Small intestine (tissue), 7 donors: ENCODE measurements around the gene MAPK11. TPM values are rescaled to one million over a fixed set of nuclear protein-coding genes. Genes with fewer than 3 reads are reported as not detected.

Experiments used
- DNase-seq, 2 donors: peaks; one replicate each; pipeline versions ENCODE4 v3.0.0 to v3.0.0-alpha.2; 2013
- FAIRE-seq: peaks from 2 replicates; lab custom pipeline; 2012; peaks lifted over from hg19 to GRCh38; lab: Jason Lieb, UNC
- H3K27ac ChIP-seq, 3 donors: one replicate each; pipeline ENCODE4 v1.5.1; 2013; ENCODE audit warnings: low read length in 2 of 3, mild to moderate bottlenecking in 2 of 3, control low read depth in 1 of 3, inconsistent platforms in 1 of 3, low read depth in 1 of 3, moderate library complexity in 1 of 3
- H3K27me3 ChIP-seq, 3 donors: one replicate each; pipeline ENCODE4 v1.6.1; 2013; ENCODE audit warnings: low read length in 3 of 3, inconsistent platforms in 1 of 3; ENCODE audit not compliant: control insufficient read depth in 3 of 3, insufficient read depth in 3 of 3
- H3K36me3 ChIP-seq, 3 donors: one replicate each; pipeline ENCODE4 v1.6.1; 2013; ENCODE audit warnings: low read length in 3 of 3, inconsistent platforms in 1 of 3, low read depth in 1 of 3, mild to moderate bottlenecking in 1 of 3, moderate library complexity in 1 of 3; ENCODE audit not compliant: control insufficient read depth in 3 of 3, insufficient read depth in 2 of 3
- H3K4me1 ChIP-seq, 3 donors: one replicate each; pipeline ENCODE4 v1.6.1; 2013; ENCODE audit warnings: low read length in 2 of 3, inconsistent platforms in 1 of 3, low read depth in 1 of 3, mild to moderate bottlenecking in 1 of 3, moderate library complexity in 1 of 3; ENCODE audit not compliant: control insufficient read depth in 3 of 3, insufficient read depth in 2 of 3
- H3K4me3 ChIP-seq, 3 donors: one replicate each; pipeline ENCODE4 v1.5.1; 2013; ENCODE audit warnings: low read length in 3 of 3, control low read depth in 1 of 3, inconsistent platforms in 1 of 3, low read depth in 1 of 3, mild to moderate bottlenecking in 1 of 3, moderate library complexity in 1 of 3
- H3K9me3 ChIP-seq, 2 donors: one replicate each; pipeline ENCODE4 v1.6.1; 2013; ENCODE audit warnings: low read depth in 1 of 2, low read length in 1 of 2; ENCODE audit not compliant: control insufficient read depth in 2 of 2, insufficient read depth in 1 of 2
- WGBS, 3 donors: extraction: QIAGEN DNeasy Blood & Tissue Kit; methylation state at CpG; one replicate each; pipeline ENCODE4 v1.1.7; 2013; 5-methylcytosine and 5-hydroxymethylcytosine counted together
- polyA plus RNA-seq, 4 donors: library from polyadenylated mRNA; stranded (reverse) in 3 of 4; unstranded in 1 of 4; fragments of 200-250 nt in 3 of 4; fragments of 120-200 nt in 1 of 4; gene quantifications; one replicate each; pipeline versions ENCODE4 v1.2.1 to v1.2.3, GENCODE V29; 2013
- donor health status: healthy with polysubstance abuse.
- donor health status: control.
- donor health status: control.
- donor health status: Bipolar disorder and iron deficiency.
- donor health status: healthy.

Gene MAPK11
- polyA plus RNA-seq, 4 donors, result 2.2 to 7.9 (median 2.4) TPM; not detected in 1

GRCh38 chr22:50315289-50316113, 45.3 kb upstream of the MAPK11 start:
- Histone ChIP-seq H3K27me3 (no peaks in the 10 kb centered on the region), H3K4me1 (peaks cover 0 to 4% (median 0%) of the 10 kb centered on the region in 3 donors), H3K27ac (peak overlapping the region in 1 of 3 donors; percentile 91), H3K9me3 (no peaks in the 10 kb centered on the region), H3K4me3 (no peak overlapping the region), H3K36me3 (peaks cover 0 to 14% (median 0%) of the 10 kb centered on the region in 3 donors)
- 79 to 87% (median 84%) methylated on average over 18 of the region's 18 CpGs for WGBS, 3 donors
- no peak for FAIRE-seq
- no peak for DNase-seq

GRCh38 chr22:50314455-50315288, 44.5 kb upstream of the MAPK11 start:
- peak; percentile 51 to 85 for DNase-seq
- H3K27ac ChIP-seq, result peak overlapping the region in 2 of 3 donors; percentile 17 to 91

GRCh38 chr22:50314081-50314454, 43.9 kb upstream of the MAPK11 start:
- peaks cover 0 to 7% (median 0%) of the 10 kb centered on the region in 3 donors for H3K4me1 ChIP-seq
- no peak for FAIRE-seq
- peak overlapping the region in 2 of 3 donors; percentile 17 to 91 for H3K27ac ChIP-seq
- H3K4me3 ChIP-seq, result no peak overlapping the region
- H3K27me3 ChIP-seq, result no peaks in the 10 kb centered on the region
- WGBS, 3 donors, result 33 to 50% (median 34%) methylated on average over 14 of the region's 14 CpGs
- peaks cover 0 to 18% (median 0%) of the 10 kb centered on the region in 3 donors for H3K36me3 ChIP-seq
- DNase-seq, result no peak
- no peaks in the 10 kb centered on the region for H3K9me3 ChIP-seq

More at GRCh38 chr22:50314455-50315288, 44.5 kb upstream of the MAPK11 start:
- FAIRE-seq, result no peak
- WGBS, 3 donors, result 25 to 42% (median 30%) methylated on average over 32 to 33 of the region's 33 CpGs
- peaks cover 0 to 4% (median 0%) of the 10 kb centered on the region in 3 donors for H3K4me1 ChIP-seq
- no peaks in the 10 kb centered on the region for H3K9me3 ChIP-seq
- H3K36me3 ChIP-seq, result peaks cover 0 to 18% (median 0%) of the 10 kb centered on the region in 3 donors
- H3K27me3 ChIP-seq, result no peaks in the 10 kb centered on the region
- peak overlapping the region in 2 of 3 donors; percentile 2 to 14 for H3K4me3 ChIP-seq

- H3K4me1 ChIP-seq, result peaks cover 0 to 12% (median 0%) of the 10 kb centered on the region in 3 donors
- no peak overlapping the region for H3K4me3 ChIP-seq
- no peaks in the 10 kb centered on the region for H3K27me3 ChIP-seq
- peaks cover 0 to 18% (median 0%) of the 10 kb centered on the region in 3 donors for H3K36me3 ChIP-seq
- H3K27ac ChIP-seq, result no peak overlapping the region
- DNase-seq, result no peak
- H3K9me3 ChIP-seq, result no peaks in the 10 kb centered on the region
- no peak for FAIRE-seq
- WGBS, 3 donors, result 87 to 88% (median 88%) methylated on average over 10 to 17 of the region's 17 CpGs
Measured at GRCh38 chr22:50313600-50313999, 43.4 kb upstream of the MAPK11 start.

GRCh38 chr22:50313021-50313420, 42.8 kb upstream of the MAPK11 start:
- no peak overlapping the region for H3K4me3 ChIP-seq
- no peaks in the 10 kb centered on the region for H3K9me3 ChIP-seq
- H3K27ac ChIP-seq, result no peak overlapping the region
- H3K36me3 ChIP-seq, result peaks cover 0 to 18% (median 0%) of the 10 kb centered on the region in 3 donors
- peaks cover 0 to 16% (median 0%) of the 10 kb centered on the region in 3 donors for H3K4me1 ChIP-seq
- no peaks in the 10 kb centered on the region for H3K27me3 ChIP-seq
- WGBS, 3 donors, result 81 to 91% (median 87%) methylated on average over 5 to 7 of the region's 7 CpGs
- FAIRE-seq (no peak), DNase-seq (no peak)

- WGBS, 3 donors, result 89 to 97% (median 96%) methylated on average over 10 to 12 of the region's 12 CpGs
- Histone ChIP-seq H3K36me3 (peaks cover 0 to 18% (median 0%) of the 10 kb centered on the region in 3 donors), H3K4me3 (no peak overlapping the region), H3K27ac (no peak overlapping the region), H3K4me1 (peaks cover 0 to 20% (median 0%) of the 10 kb centered on the region in 3 donors), H3K9me3 (no peaks in the 10 kb centered on the region), H3K27me3 (no peaks in the 10 kb centered on the region)
- FAIRE-seq (no peak), DNase-seq (no peak)
Measured at GRCh38 chr22:50312371-50312770, 42.2 kb upstream of the MAPK11 start.

GRCh38 chr22:50311606-50312351, 41.6 kb upstream of the MAPK11 start:
- WGBS, 3 donors, result 87 to 90% (median 88%) methylated on average over 19 to 23 of the region's 23 CpGs
- no peaks in the 10 kb centered on the region for H3K9me3 ChIP-seq
- FAIRE-seq, result no peak

More at GRCh38 chr22:50311606-50312351, 41.6 kb upstream of the MAPK11 start:
- Histone ChIP-seq H3K4me1 (peaks cover 0 to 20% (median 0%) of the 10 kb centered on the region in 3 donors), H3K27ac (no peak overlapping the region), H3K36me3 (peaks cover 0 to 18% (median 0%) of the 10 kb centered on the region in 3 donors), H3K4me3 (no peak overlapping the region), H3K27me3 (no peaks in the 10 kb centered on the region)
- no peak for DNase-seq
